Upper lobe of right lung (tissue), 1 donor: Measurements from ENCODE around the gene TSN. TPM values are rescaled to one million over a fixed set of nuclear protein-coding genes. Genes with fewer than 3 reads are reported as not detected.

Experiments
- ATAC-seq: fragments of 200-7000 bp; cut with Tn5 transposase; one replicate; pipeline ENCODE4 v1.9.1; 2020; ENCODE audit warnings: mild to moderate bottlenecking, moderate library complexity
- DNase-seq: peaks from one replicate; pipeline ENCODE4 v3.0.0-alpha.2; 2020
- H3K27ac ChIP-seq: fragments of 200-600 bp; one replicate; pipeline ENCODE4 v1.8.0; 2022
- H3K27me3 ChIP-seq: fragments of 200-600 bp; one replicate; pipeline ENCODE4 v1.8.0; 2022; ENCODE audit warnings: mild to moderate bottlenecking
- H3K36me3 ChIP-seq: fragments of 200-600 bp; one replicate; pipeline ENCODE4 v1.8.0; 2022
- H3K4me1 ChIP-seq: fragments of 200-600 bp; one replicate; pipeline ENCODE4 v1.8.0; 2022
- H3K4me3 ChIP-seq: fragments of 200-600 bp; one replicate; pipeline ENCODE4 v1.8.0; 2022; ENCODE audit warnings: mild to moderate bottlenecking
- H3K9me3 ChIP-seq: fragments of 200-600 bp; one replicate; pipeline ENCODE4 v1.8.0; 2022
- CTCF ChIP-seq: fragments of 200-600 bp; IDR thresholded peaks from one replicate; pipeline ENCODE4 v1.8.0; 2022; ENCODE audit warnings: antibody characterized with exemption
- intact Hi-C: fragments of 100-400 bp; cut with DNase I; formaldehyde crosslinking; loops from one replicate; pipeline ENCODE4 v1.11.0; 2022
- total RNA-seq: library from RNA; stranded (reverse); fragmentation: NEBNext Ultra II Directional; extraction: Animal tissue kit (Norgen Biotek cat#: 25700); gene quantifications from one replicate; pipeline ENCODE4 v1.2.1, GENCODE V29; 2021
- donor health status: DM: no; HTN: yes; CAD: no; lungs with severe emphysema.

The TSN gene
- total RNA-seq, 1 donor from 2014 or later, result 48.2 TPM

- no peak for TF ChIP-seq CTCF
- Histone ChIP-seq H3K36me3 (peaks cover 41% of the 10 kb centered on the region), H3K4me1 (peaks cover 11% of the 10 kb centered on the region), H3K27ac (peak overlapping the region; percentile 74), H3K4me3 (peak overlapping the region; percentile 69), H3K27me3 (no peaks in the 10 kb centered on the region), H3K9me3 (no peaks in the 10 kb centered on the region)
- ATAC-seq (no peak), DNase-seq (no peak)
- intact Hi-C loops, result no loop called here
These were observed 19.4 kb upstream of the TSN start for GRCh38 chr2:121736140-121736461.

- Histone ChIP-seq H3K9me3 (no peaks in the 10 kb centered on the region), H3K4me3 (peak within 1 kb of the TSS; percentile 69), H3K36me3 (peaks cover 35% of the 10 kb centered on the region), H3K27ac (peak within 1 kb of the TSS; percentile 81), H3K27me3 (no peaks in the 10 kb centered on the region), H3K4me1 (peaks cover 11% of the 10 kb centered on the region)
- DNase-seq (peak; percentile 100), ATAC-seq (peak; percentile 98)
- TF ChIP-seq CTCF, result no peak
- intact Hi-C loops, result no loop called here
These were observed 18.8 kb upstream of the TSN start, which contains the start of gene NIFK for GRCh38 chr2:121736462-121737336. NIFK (minus strand) TSS chr2:121736875; CDS start chr2:121736850, 25 bp downstream.

GRCh38 chr2:121740973-121741372 lies 14.5 kb upstream of the TSN start:
- Histone ChIP-seq H3K36me3 (no peaks in the 10 kb centered on the region), H3K4me3 (no peak overlapping the region), H3K9me3 (no peaks in the 10 kb centered on the region), H3K4me1 (no peaks in the 10 kb centered on the region), H3K27ac (no peak overlapping the region), H3K27me3 (no peaks in the 10 kb centered on the region)
- intact Hi-C loops, result no loop called here
- ATAC-seq (no peak), DNase-seq (no peak)
- TF ChIP-seq CTCF, result no peak

DNA sequence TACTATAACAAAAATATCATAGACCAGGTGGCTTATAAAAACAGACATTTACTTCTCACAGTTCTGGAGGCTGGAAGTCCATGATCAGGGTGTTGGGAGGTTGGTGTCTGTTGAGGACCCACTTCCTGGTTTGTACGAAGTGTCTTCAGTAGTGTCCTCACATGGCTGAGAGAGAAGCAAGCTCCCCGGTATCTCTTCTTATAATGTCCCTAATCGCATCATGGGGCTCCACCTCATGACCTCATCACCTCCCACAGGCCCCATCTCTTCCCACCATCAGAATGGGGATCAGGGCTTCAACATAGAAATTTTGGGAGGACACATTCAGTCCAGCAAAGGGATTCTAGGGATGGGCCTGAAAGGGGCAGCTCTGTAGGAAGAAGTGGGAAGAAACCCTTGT lies 14.0 kb upstream of the TSN start:
- intact Hi-C loops, result no loop called here

DNA sequence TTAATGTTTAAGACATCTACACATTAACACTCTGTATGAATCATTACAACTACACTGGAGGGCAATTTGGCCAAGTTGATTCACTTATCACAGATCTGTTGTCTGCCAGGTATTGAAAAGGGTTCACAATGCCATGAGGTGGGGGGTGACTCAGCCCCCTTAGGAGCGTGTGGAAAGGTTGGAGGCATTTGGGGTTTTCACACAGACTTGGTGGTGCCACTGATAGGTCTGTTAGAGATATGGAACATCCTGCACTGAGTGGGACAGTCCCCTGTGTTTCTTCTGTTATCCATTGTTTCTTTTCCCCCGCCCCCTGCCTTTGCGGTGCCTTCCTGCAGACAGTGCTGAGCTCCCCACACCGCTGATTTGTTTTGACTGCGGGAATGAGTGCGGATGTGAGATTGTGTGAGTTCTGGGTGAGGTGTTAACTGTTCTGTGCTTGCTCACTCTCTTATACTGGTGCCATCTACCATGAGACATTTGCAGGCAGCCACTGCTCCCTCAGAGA lies 9.3 kb upstream of the TSN start:
- DNase-seq (no peak), ATAC-seq (no peak)
- TF ChIP-seq CTCF, result no peak
- no peaks in the 10 kb centered on the region for H3K4me1 ChIP-seq
- H3K36me3 ChIP-seq, result no peaks in the 10 kb centered on the region
- H3K9me3 ChIP-seq, result no peaks in the 10 kb centered on the region
- intact Hi-C loops, result no loop called here
- no peak overlapping the region for H3K27ac ChIP-seq
- no peaks in the 10 kb centered on the region for H3K27me3 ChIP-seq
- H3K4me3 ChIP-seq, result no peak overlapping the region

More for the DNA sequence above, 14.0 kb upstream of the TSN start:
- H3K27ac ChIP-seq, result no peak overlapping the region
- TF ChIP-seq CTCF, result no peak
- ATAC-seq (no peak), DNase-seq (no peak)
- no peak overlapping the region for H3K4me3 ChIP-seq
- H3K27me3 ChIP-seq, result no peaks in the 10 kb centered on the region
- H3K4me1 ChIP-seq, result no peaks in the 10 kb centered on the region
- H3K9me3 ChIP-seq, result no peaks in the 10 kb centered on the region
- H3K36me3 ChIP-seq, result no peaks in the 10 kb centered on the region
